Fibroblast of skin of right quadriceps (primary cell): Measurements from ENCODE around the gene C2CD3.

Source experiments
- DNase-seq: peaks from one replicate; pipeline ENCODE4 v3.0.0-alpha.2; 2013

Gene C2CD3

GRCh38 chr11:74170694-74171629, at the start of gene C2CD3, which contains the start of gene PPME1:
C2CD3 (minus strand) TSS chr11:74171002; CDS start chr11:74170792, 210 bp downstream.
PPME1 (plus strand) TSS chr11:74171289; CDS start chr11:74171422, 133 bp downstream.
- DNase-seq, result peak; percentile 100

GRCh38 chr11:74220376-74220775, 49.6 kb upstream of the C2CD3 start:
- no peak for DNase-seq

GRCh38 chr11:74212533-74212932, 41.7 kb upstream of the C2CD3 start:
- peak; percentile 1 for DNase-seq

GRCh38 chr11:74208507-74208906, 37.7 kb upstream of the C2CD3 start:
- no peak for DNase-seq

GRCh38 chr11:74206746-74207145, 35.9 kb upstream of the C2CD3 start:
- DNase-seq, result no peak

- no peak for DNase-seq
These were observed 34.4 kb upstream of the C2CD3 start for GRCh38 chr11:74205181-74205580.

- no peak for DNase-seq
These were observed 33.9 kb upstream of the C2CD3 start for GRCh38 chr11:74204701-74205100.

GRCh38 chr11:74203966-74204365, 33.2 kb upstream of the C2CD3 start:
- DNase-seq, result no peak

GRCh38 chr11:74196781-74197486, 26.1 kb upstream of the C2CD3 start:
- no peak for DNase-seq

GRCh38 chr11:74195828-74196227, 25.0 kb upstream of the C2CD3 start:
- peak; percentile 15 for DNase-seq

- no peak for DNase-seq
These were observed 14.9 kb upstream of the C2CD3 start for GRCh38 chr11:74185695-74186094.

GRCh38 chr11:74185285-74185684, 14.5 kb upstream of the C2CD3 start:
- no peak for DNase-seq

GRCh38 chr11:74182635-74183034, 11.8 kb upstream of the C2CD3 start:
- DNase-seq, result peak; percentile 6

- DNase-seq, result peak; percentile 5
These were observed 8.6 kb upstream of the C2CD3 start for GRCh38 chr11:74179234-74180052.

GRCh38 chr11:74175920-74176319, 5.1 kb upstream of the C2CD3 start:
- no peak for DNase-seq

- DNase-seq, result peak; percentile 6
These were observed 1.2 kb upstream of the C2CD3 start for GRCh38 chr11:74171997-74172396.

GRCh38 chr11:74171630-74171968, 797 bp upstream of the C2CD3 start:
- no peak for DNase-seq

- no peak for DNase-seq
These were observed 904 bp downstream of the C2CD3 start for GRCh38 chr11:74169738-74170458.

- DNase-seq, result no peak
These were observed 2.0 kb downstream of the C2CD3 start for GRCh38 chr11:74168838-74169237.

- DNase-seq, result no peak
These were observed 7.9 kb downstream of the C2CD3 start for GRCh38 chr11:74162681-74163467.

- DNase-seq, result no peak
These were observed 11.2 kb downstream of the C2CD3 start for GRCh38 chr11:74159642-74160041.

- no peak for DNase-seq
These were observed 13.6 kb downstream of the C2CD3 start for GRCh38 chr11:74157169-74157568.
